HepG2 (cell line): ENCODE results near the gene CEBPE. TPM values are rescaled to one million over a fixed set of nuclear protein-coding genes. Genes with fewer than 3 reads are reported as not detected.
A peak's percentile ranks its signal among the peaks of the same experiment; 100 is the strongest.

Experiments used
- KDM2A ChIP-seq: sonication (generic); formaldehyde crosslinking; IDR thresholded peaks from 2 replicates; pipeline ENCODE4 v1.4.0; 2020; ENCODE audit warnings: low read depth, missing genetic modification reagents, borderline replicate concordance
- KLF6 ChIP-seq: IDR thresholded peaks from 2 replicates; pipeline ENCODE4 v1.8.0; 2016; ENCODE audit warnings: missing biosample characterization, missing genetic modification reagents
- MXI1 ChIP-seq: IDR thresholded peaks from 3 replicates; pipeline ENCODE4 v1.6.1; 2012; ENCODE audit warnings: low read depth, low read length, inconsistent platforms, borderline replicate concordance
- NFYC ChIP-seq: IDR thresholded peaks from 2 replicates; pipeline ENCODE4 v1.6.1; 2016; ENCODE audit warnings: missing genetic modification reagents, missing compliant biosample characterization
- TARDBP ChIP-seq: sonication (generic); formaldehyde crosslinking; IDR thresholded peaks from 2 replicates; pipeline ENCODE4 v1.8.0; 2022; ENCODE audit warnings: mild to moderate bottlenecking, missing genetic modification reagents
- TEAD2 ChIP-seq: sonication (generic); formaldehyde crosslinking; IDR thresholded peaks from 2 replicates; pipeline ENCODE4 v1.9.0; 2021; ENCODE audit warnings: missing genetic modification reagents
- ZNF24 ChIP-seq: fragments of 450-650 bp; IDR thresholded peaks from 2 replicates; pipeline ENCODE4 v1.6.1; 2017; ENCODE audit warnings: antibody characterized with exemption, mild to moderate bottlenecking
- ZNF331 ChIP-seq: sonication (generic); formaldehyde crosslinking; IDR thresholded peaks from 2 replicates; pipeline ENCODE4 v1.4.0; 2020; ENCODE audit warnings: missing genetic modification reagents
- ZNF451 ChIP-seq: sonication (generic); formaldehyde crosslinking; IDR thresholded peaks from 2 replicates; pipeline ENCODE4 v1.5.0; 2020; ENCODE audit warnings: mild to moderate bottlenecking, missing genetic modification reagents
- ZNF552 ChIP-seq: sonication (generic); formaldehyde crosslinking; IDR thresholded peaks from 2 replicates; pipeline ENCODE4 v1.9.0; 2022; ENCODE audit warnings: missing genetic modification reagents, mild to moderate bottlenecking, borderline replicate concordance
- ZNF567 ChIP-seq: sonication (generic); formaldehyde crosslinking; IDR thresholded peaks from 2 replicates; pipeline ENCODE4 v1.8.1; 2023; ENCODE audit warnings: mild to moderate bottlenecking, missing genetic modification reagents, borderline replicate concordance
- ZNF776 ChIP-seq: sonication (generic); formaldehyde crosslinking; IDR thresholded peaks from 2 replicates; pipeline ENCODE4 v1.4.0; 2020; ENCODE audit warnings: mild to moderate bottlenecking, missing genetic modification reagents
- polyA plus RNA-seq, 8 experiments: library from polyadenylated mRNA; depleted of rRNA in 3 of 8; stranded (reverse) in 7 of 8; unstranded in 1 of 8; fragments of >200 nt; fragmentation: Illumina TruSeq in 4 of 8; extraction: Trizol in 4 of 8; gene quantifications; 2 replicates each; pipeline versions ENCODE4 v1.2.1 to v1.2.3, GENCODE V29; 2011 to 2016; ENCODE audit warnings: low read depth in 4 of 8, missing spikeins in 1 of 8, mixed read lengths in 1 of 8; ENCODE audit not compliant: insufficient read depth in 1 of 8
- total RNA-seq, 5 experiments: library from RNA; depleted of rRNA; stranded (reverse); fragments of >200 nt; fragmentation: Illumina TruSeq; extraction: Trizol; gene quantifications; 2 replicates each; pipeline ENCODE4 v1.2.3, GENCODE V29; 2016; ENCODE audit warnings: low read depth in 1 of 5
- TF ChIP-seq, protein P1 (sequence below): sonication (generic); formaldehyde crosslinking; IDR thresholded peaks from 2 replicates; pipeline ENCODE4 v1.4.0; 2020; ENCODE audit warnings: missing genetic modification reagents
- TF ChIP-seq, protein P2 (sequence below): sonication (generic); formaldehyde crosslinking; IDR thresholded peaks from 2 replicates; pipeline ENCODE4 v1.4.0; 2020; ENCODE audit warnings: missing genetic modification reagents, low read depth, mild to moderate bottlenecking, borderline replicate concordance
- TF ChIP-seq, protein P3 (sequence below): sonication (generic); formaldehyde crosslinking; IDR thresholded peaks from 2 replicates; pipeline ENCODE4 v1.4.0; 2020; ENCODE audit warnings: missing genetic modification reagents
- TF ChIP-seq, protein P4 (sequence below): sonication (generic); formaldehyde crosslinking; IDR thresholded peaks from 2 replicates; pipeline ENCODE4 v1.5.0; 2020; ENCODE audit warnings: mild to moderate bottlenecking, missing genetic modification reagents
- TF ChIP-seq, protein P5 (sequence below): sonication (generic); formaldehyde crosslinking; IDR thresholded peaks from 2 replicates; pipeline ENCODE4 v1.8.1; 2023; ENCODE audit warnings: mild to moderate bottlenecking, missing genetic modification reagents

The CEBPE gene
- total and polyA plus RNA-seq, 2 of the 13 experiments (the other 11 are each of a cell fraction or from before 2014, with no cell fraction given), result 0.09 to 0.11 TPM

DNA sequence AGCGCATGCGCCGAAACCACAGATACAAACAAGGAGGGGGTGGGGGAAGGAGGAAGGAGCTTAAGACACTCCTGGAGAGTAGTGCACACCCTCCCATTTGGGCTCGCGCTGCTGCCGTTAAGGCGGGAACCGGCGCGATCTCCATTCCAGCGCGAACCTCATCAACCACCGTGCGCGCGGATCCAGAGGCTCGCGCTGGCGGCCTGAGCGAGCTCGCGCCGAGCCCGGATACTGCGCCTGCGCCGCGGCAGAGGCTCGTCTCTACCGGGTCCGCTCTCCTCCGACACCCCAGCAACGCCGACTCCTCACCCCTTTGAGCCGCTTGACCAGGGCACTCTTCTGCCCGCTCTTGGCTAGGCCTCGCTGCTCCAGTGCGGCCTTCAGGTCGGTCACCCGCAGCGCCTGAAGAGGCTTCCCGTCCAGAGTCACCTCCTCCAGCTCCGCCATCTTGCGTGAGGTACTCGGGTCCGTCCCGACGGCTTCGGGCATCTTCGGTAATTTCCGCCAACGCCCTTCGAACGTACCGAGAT, 24.3 kb downstream of the CEBPE start, which contains the start of gene ACIN1 (continued):
- TF ChIP-seq, protein P1, sequence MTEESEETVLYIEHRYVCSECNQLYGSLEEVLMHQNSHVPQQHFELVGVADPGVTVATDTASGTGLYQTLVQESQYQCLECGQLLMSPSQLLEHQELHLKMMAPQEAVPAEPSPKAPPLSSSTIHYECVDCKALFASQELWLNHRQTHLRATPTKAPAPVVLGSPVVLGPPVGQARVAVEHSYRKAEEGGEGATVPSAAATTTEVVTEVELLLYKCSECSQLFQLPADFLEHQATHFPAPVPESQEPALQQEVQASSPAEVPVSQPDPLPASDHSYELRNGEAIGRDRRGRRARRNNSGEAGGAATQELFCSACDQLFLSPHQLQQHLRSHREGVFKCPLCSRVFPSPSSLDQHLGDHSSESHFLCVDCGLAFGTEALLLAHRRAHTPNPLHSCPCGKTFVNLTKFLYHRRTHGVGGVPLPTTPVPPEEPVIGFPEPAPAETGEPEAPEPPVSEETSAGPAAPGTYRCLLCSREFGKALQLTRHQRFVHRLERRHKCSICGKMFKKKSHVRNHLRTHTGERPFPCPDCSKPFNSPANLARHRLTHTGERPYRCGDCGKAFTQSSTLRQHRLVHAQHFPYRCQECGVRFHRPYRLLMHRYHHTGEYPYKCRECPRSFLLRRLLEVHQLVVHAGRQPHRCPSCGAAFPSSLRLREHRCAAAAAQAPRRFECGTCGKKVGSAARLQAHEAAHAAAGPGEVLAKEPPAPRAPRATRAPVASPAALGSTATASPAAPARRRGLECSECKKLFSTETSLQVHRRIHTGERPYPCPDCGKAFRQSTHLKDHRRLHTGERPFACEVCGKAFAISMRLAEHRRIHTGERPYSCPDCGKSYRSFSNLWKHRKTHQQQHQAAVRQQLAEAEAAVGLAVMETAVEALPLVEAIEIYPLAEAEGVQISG (CRISPR knock-in tag), result peak; percentile 83
- TF ChIP-seq ZNF451 (CRISPR knock-in tag) (peak; percentile 97), ZNF567 (CRISPR knock-in tag) (peak; percentile 100), MXI1 (peak; percentile 66; the same call in 1 of the 3 replicates), NFYC (CRISPR knock-in tag) (no peak), TARDBP (CRISPR knock-in tag) (peak; percentile 92), ZNF24 (no peak), ZNF331 (CRISPR knock-in tag) (peak; percentile 78), KDM2A (CRISPR knock-in tag) (peak; percentile 97), ZNF552 (CRISPR knock-in tag) (peak; percentile 97), ZNF776 (CRISPR knock-in tag) (peak; percentile 99), TEAD2 (CRISPR knock-in tag) (peak; percentile 94), KLF6 (CRISPR knock-in tag) (peak; percentile 75; the same call in 1 of the 2 replicates)
- TF ChIP-seq, protein P2, sequence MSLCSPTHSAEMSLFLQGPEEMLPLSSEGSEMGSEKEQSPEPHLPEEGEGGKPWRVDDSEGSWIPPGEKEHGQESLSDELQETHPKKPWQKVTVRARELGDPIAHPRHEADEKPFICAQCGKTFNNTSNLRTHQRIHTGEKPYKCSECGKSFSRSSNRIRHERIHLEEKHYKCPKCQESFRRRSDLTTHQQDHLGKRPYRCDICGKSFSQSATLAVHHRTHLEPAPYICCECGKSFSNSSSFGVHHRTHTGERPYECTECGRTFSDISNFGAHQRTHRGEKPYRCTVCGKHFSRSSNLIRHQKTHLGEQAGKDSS, result peak; percentile 98
- TF ChIP-seq, protein P3, sequence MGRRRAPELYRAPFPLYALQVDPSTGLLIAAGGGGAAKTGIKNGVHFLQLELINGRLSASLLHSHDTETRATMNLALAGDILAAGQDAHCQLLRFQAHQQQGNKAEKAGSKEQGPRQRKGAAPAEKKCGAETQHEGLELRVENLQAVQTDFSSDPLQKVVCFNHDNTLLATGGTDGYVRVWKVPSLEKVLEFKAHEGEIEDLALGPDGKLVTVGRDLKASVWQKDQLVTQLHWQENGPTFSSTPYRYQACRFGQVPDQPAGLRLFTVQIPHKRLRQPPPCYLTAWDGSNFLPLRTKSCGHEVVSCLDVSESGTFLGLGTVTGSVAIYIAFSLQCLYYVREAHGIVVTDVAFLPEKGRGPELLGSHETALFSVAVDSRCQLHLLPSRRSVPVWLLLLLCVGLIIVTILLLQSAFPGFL (CRISPR knock-in tag), result peak; percentile 96
- TF ChIP-seq, protein P4, sequence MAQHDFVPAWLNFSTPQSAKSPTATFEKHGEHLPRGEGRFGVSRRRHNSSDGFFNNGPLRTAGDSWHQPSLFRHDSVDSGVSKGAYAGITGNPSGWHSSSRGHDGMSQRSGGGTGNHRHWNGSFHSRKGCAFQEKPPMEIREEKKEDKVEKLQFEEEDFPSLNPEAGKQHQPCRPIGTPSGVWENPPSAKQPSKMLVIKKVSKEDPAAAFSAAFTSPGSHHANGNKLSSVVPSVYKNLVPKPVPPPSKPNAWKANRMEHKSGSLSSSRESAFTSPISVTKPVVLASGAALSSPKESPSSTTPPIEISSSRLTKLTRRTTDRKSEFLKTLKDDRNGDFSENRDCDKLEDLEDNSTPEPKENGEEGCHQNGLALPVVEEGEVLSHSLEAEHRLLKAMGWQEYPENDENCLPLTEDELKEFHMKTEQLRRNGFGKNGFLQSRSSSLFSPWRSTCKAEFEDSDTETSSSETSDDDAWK (CRISPR knock-in tag), result no peak
- TF ChIP-seq, protein P5, sequence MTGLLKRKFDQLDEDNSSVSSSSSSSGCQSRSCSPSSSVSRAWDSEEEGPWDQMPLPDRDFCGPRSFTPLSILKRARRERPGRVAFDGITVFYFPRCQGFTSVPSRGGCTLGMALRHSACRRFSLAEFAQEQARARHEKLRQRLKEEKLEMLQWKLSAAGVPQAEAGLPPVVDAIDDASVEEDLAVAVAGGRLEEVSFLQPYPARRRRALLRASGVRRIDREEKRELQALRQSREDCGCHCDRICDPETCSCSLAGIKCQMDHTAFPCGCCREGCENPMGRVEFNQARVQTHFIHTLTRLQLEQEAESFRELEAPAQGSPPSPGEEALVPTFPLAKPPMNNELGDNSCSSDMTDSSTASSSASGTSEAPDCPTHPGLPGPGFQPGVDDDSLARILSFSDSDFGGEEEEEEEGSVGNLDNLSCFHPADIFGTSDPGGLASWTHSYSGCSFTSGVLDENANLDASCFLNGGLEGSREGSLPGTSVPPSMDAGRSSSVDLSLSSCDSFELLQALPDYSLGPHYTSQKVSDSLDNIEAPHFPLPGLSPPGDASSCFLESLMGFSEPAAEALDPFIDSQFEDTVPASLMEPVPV (CRISPR knock-in tag), result peak; percentile 100
